Caco-2 (cell line): ENCODE data around the gene UBTD1. TPM values are rescaled to one million over a fixed set of nuclear protein-coding genes. Genes with fewer than 3 reads are reported as not detected.

Source experiments
- BruUV-seq: library from RNA; stranded (reverse); fragments of 400-500 nt; replicated peaks from 2 replicates; lab custom pipeline; 2021; lab: Mats Ljungman, UMichigan
- CTCF ChIA-PET: fragments of 300-600 bp; sonication (Branson Sonifier 250); formaldehyde crosslinking; loops from one replicate; lab custom pipeline; 2022; ENCODE audit warnings: antibody characterized with exemption; lab: Charles Lee
- POLR2A ChIA-PET: fragments of 300-600 bp; sonication (Branson Sonifier 250); formaldehyde crosslinking; loops from one replicate; lab custom pipeline; 2022; ENCODE audit warnings: antibody characterized with exemption; lab: Charles Lee
- DNase-seq, 2 experiments: peaks; one replicate each; pipeline versions ENCODE4 v3.0.0 to v3.0.0-alpha.2; 2020 to 2022
- H3K27me3 ChIP-seq: replicated peaks from 2 replicates; pipeline ENCODE4 v1.6.0; 2011; ENCODE audit warnings: low read length; ENCODE audit not compliant: control insufficient read depth, insufficient read depth
- H3K36me3 ChIP-seq: 2 replicates; pipeline ENCODE4 v1.5.1; 2011; ENCODE audit warnings: low read length; ENCODE audit not compliant: control insufficient read depth, insufficient read depth
- H3K4me1 ChIP-seq: fragments of 250-450 bp; sonication (Bioruptor Pico); 2 replicates; pipeline ENCODE4 v1.5.1; 2020; ENCODE audit warnings: mild to moderate bottlenecking
- H3K4me3 ChIP-seq: 2 replicates; pipeline ENCODE4 v1.5.1; 2011; ENCODE audit warnings: low read depth, mild to moderate bottlenecking, control low read depth, low read length
- H3K9me3 ChIP-seq: fragments of 250-450 bp; sonication (Bioruptor Pico); 2 replicates; pipeline ENCODE4 v1.5.1; 2020; ENCODE audit warnings: mild to moderate bottlenecking, moderate library complexity
- H3K27ac Mint-ChIP-seq: one replicate; pipeline ENCODE4 v1.8.0; 2022; ENCODE audit warnings: mixed read lengths; ENCODE audit not compliant: unreplicated experiment
- H3K27me3 Mint-ChIP-seq: one replicate; pipeline ENCODE4 v1.8.0; 2022; ENCODE audit warnings: mixed read lengths; ENCODE audit not compliant: insufficient read depth, unreplicated experiment
- H3K36me3 Mint-ChIP-seq: one replicate; pipeline ENCODE4 v1.8.0; 2022; ENCODE audit warnings: mild to moderate bottlenecking, mixed read lengths; ENCODE audit not compliant: insufficient read depth, unreplicated experiment
- H3K4me1 Mint-ChIP-seq: one replicate; pipeline ENCODE4 v1.8.0; 2022; ENCODE audit warnings: low read depth, mixed read lengths; ENCODE audit not compliant: unreplicated experiment
- H3K4me3 Mint-ChIP-seq: one replicate; pipeline ENCODE4 v1.8.0; 2022; ENCODE audit warnings: mild to moderate bottlenecking, moderate library complexity, mixed read lengths; ENCODE audit not compliant: unreplicated experiment
- H3K9me3 Mint-ChIP-seq: one replicate; pipeline ENCODE4 v1.8.0; 2022; ENCODE audit warnings: mixed read lengths; ENCODE audit not compliant: unreplicated experiment
- CTCF ChIP-seq, 2 experiments: fragments of 200-600 bp in 1 of 2; IDR thresholded peaks; 1 replicate in 1 of 2; 2 replicates in 1 of 2; pipeline versions ENCODE4 v1.5.1 to v1.8.0; 2011 to 2022; ENCODE audit warnings: antibody characterized with exemption in 1 of 2, control low read depth in 1 of 2, inconsistent platforms in 1 of 2, low read depth in 1 of 2, low read length in 1 of 2, mild to moderate bottlenecking in 1 of 2, moderate library complexity in 1 of 2; ENCODE audit not compliant: insufficient read depth in 1 of 2, severe bottlenecking in 1 of 2, unreplicated experiment in 1 of 2
- intact Hi-C: fragments of 100-400 bp; cut with micrococcal nuclease; formaldehyde crosslinking; loops from one replicate; pipeline ENCODE4 v1.10.0; 2022; ENCODE audit not compliant: unreplicated experiment
- total RNA-seq: library from RNA; stranded (reverse); gene quantifications from 2 replicates; pipeline ENCODE4 v1.2.3, GENCODE V29; 2022

The UBTD1 gene
- total RNA-seq, 1 experiment from 2014 or later: 11.4 TPM

GRCh38 chr10:97540669-97541500 is 42.2 kb downstream of the UBTD1 start:
- POLR2A ChIA-PET: no interaction called here
- Histone ChIP-seq H3K4me3 (no peak overlapping the region), H3K36me3 (no peaks in the 10 kb centered on the region), H3K4me1 (peaks cover 29% of the 10 kb centered on the region), H3K27me3 (no peaks in the 10 kb centered on the region), H3K9me3 (no peaks in the 10 kb centered on the region)
- no peak for TF ChIP-seq CTCF (IDR thresholded peaks at IDR 0.05; ENCODE audit: insufficient read depth in 1 of 2, low read depth in 1 of 2, low read length in 1 of 2, severe bottlenecking in 1 of 2, unreplicated experiment in 1 of 2)
- H3K4me1 Mint-ChIP-seq: peaks cover 25% of the 10 kb centered on the region
- intact Hi-C loops: no loop called here
- no TSS peak for BruUV-seq
- no peaks in the 10 kb centered on the region for H3K27me3 Mint-ChIP-seq
- H3K4me3 Mint-ChIP-seq: no peak overlapping the region
- DNase-seq: no peak
- H3K9me3 Mint-ChIP-seq: no peaks in the 10 kb centered on the region
- H3K27ac Mint-ChIP-seq: peak overlapping the region; percentile 32
- H3K36me3 Mint-ChIP-seq: peaks cover 6% of the 10 kb centered on the region
- CTCF ChIA-PET: interaction anchor here (1.1 kb wide), 1 partner anchor 13 kb away, joined by 4 read pairs; no protein-coding TSS in a partner anchor

- Mint-ChIP-seq H3K36me3 (peaks cover 6% of the 10 kb centered on the region), H3K9me3 (no peaks in the 10 kb centered on the region), H3K4me1 (peaks cover 25% of the 10 kb centered on the region), H3K27me3 (no peaks in the 10 kb centered on the region), H3K27ac (peak overlapping the region; percentile 83), H3K4me3 (no peak overlapping the region)
- Histone ChIP-seq H3K9me3 (no peaks in the 10 kb centered on the region), H3K4me1 (peaks cover 29% of the 10 kb centered on the region), H3K27me3 (no peaks in the 10 kb centered on the region), H3K4me3 (no peak overlapping the region), H3K36me3 (no peaks in the 10 kb centered on the region)
- no TSS peak for BruUV-seq
- POLR2A ChIA-PET: no interaction called here
- intact Hi-C loops: no loop called here
- TF ChIP-seq CTCF (IDR thresholded peaks at IDR 0.05; ENCODE audit: insufficient read depth in 1 of 2, low read depth in 1 of 2, low read length in 1 of 2, severe bottlenecking in 1 of 2, unreplicated experiment in 1 of 2): no peak
- DNase-seq: peak; percentile 55 to 61
- CTCF ChIA-PET: interaction anchor here (0.6 to 1.1 kb wide), 3 partner anchors 9 to 70 kb away, joined by 5 to 8 read pairs (median 5); no protein-coding TSS in a partner anchor
These were observed 43.7 kb downstream of the UBTD1 start for GRCh38 chr10:97542169-97543024.

- peaks cover 25% of the 10 kb centered on the region for H3K4me1 Mint-ChIP-seq
- no peak for DNase-seq
- peak overlapping the region; percentile 83 for H3K27ac Mint-ChIP-seq
- ChIA-PET POLR2A (no interaction called here), CTCF (interaction anchor here (0.6 to 1.1 kb wide), 2 partner anchors 9 to 69 kb away, joined by 5 read pairs; no protein-coding TSS in a partner anchor)
- H3K36me3 Mint-ChIP-seq: peaks cover 6% of the 10 kb centered on the region
- H3K9me3 Mint-ChIP-seq: no peaks in the 10 kb centered on the region
- TF ChIP-seq CTCF (IDR thresholded peaks at IDR 0.05; ENCODE audit: insufficient read depth in 1 of 2, low read depth in 1 of 2, low read length in 1 of 2, severe bottlenecking in 1 of 2, unreplicated experiment in 1 of 2): no peak
- no peaks in the 10 kb centered on the region for H3K36me3 ChIP-seq
- no TSS peak for BruUV-seq
- peaks cover 29% of the 10 kb centered on the region for H3K4me1 ChIP-seq
- no peak overlapping the region for H3K4me3 Mint-ChIP-seq
- H3K9me3 ChIP-seq: no peaks in the 10 kb centered on the region
- no peaks in the 10 kb centered on the region for H3K27me3 Mint-ChIP-seq
- intact Hi-C loops: no loop called here
- H3K27me3 ChIP-seq: no peaks in the 10 kb centered on the region
- H3K4me3 ChIP-seq: no peak overlapping the region
These were observed 44.4 kb downstream of the UBTD1 start for GRCh38 chr10:97543025-97543546.
